HepG2 (cell line): ENCODE data around the gene BCAS1. TPM values are rescaled to one million over a fixed set of nuclear protein-coding genes. Genes with fewer than 3 reads are reported as not detected.
A peak's percentile ranks its signal among the peaks of the same experiment; 100 is the strongest.

Experiments used
- ASH2L ChIP-seq: fragments of 300-600, 200-600 bp; sonication (generic); IDR thresholded peaks from 2 replicates; pipeline ENCODE4 v1.7.0; 2017; ENCODE audit warnings: low read depth, mild to moderate bottlenecking, moderate library complexity, mixed read lengths, low read length; ENCODE audit not compliant: insufficient read length
- KAT7 ChIP-seq: IDR thresholded peaks from 2 replicates; pipeline ENCODE4 v1.6.1; 2018; ENCODE audit warnings: borderline replicate concordance, missing compliant biosample characterization
- SALL1 ChIP-seq: sonication (generic); formaldehyde crosslinking; IDR thresholded peaks from 2 replicates; pipeline ENCODE4 v1.8.0; 2022; ENCODE audit warnings: mild to moderate bottlenecking, missing genetic modification reagents
- ZZZ3 ChIP-seq: sonication (generic); formaldehyde crosslinking; IDR thresholded peaks from 2 replicates; pipeline ENCODE4 v1.4.0; 2020; ENCODE audit warnings: missing genetic modification reagents, mild to moderate bottlenecking, borderline replicate concordance
- polyA plus RNA-seq, 8 experiments: library from polyadenylated mRNA; depleted of rRNA in 3 of 8; stranded (reverse) in 7 of 8; unstranded in 1 of 8; fragments of >200 nt; fragmentation: Illumina TruSeq in 4 of 8; extraction: Trizol in 4 of 8; gene quantifications; 2 replicates each; pipeline versions ENCODE4 v1.2.1 to v1.2.3, GENCODE V29; 2011 to 2016; ENCODE audit warnings: low read depth in 4 of 8, missing spikeins in 1 of 8, mixed read lengths in 1 of 8; ENCODE audit not compliant: insufficient read depth in 1 of 8
- total RNA-seq, 5 experiments: library from RNA; depleted of rRNA; stranded (reverse); fragments of >200 nt; fragmentation: Illumina TruSeq; extraction: Trizol; gene quantifications; 2 replicates each; pipeline ENCODE4 v1.2.3, GENCODE V29; 2016; ENCODE audit warnings: low read depth in 1 of 5
- TF ChIP-seq, protein P1 (sequence below): sonication (generic); formaldehyde crosslinking; IDR thresholded peaks from 2 replicates; pipeline ENCODE4 v1.4.0; 2020; ENCODE audit warnings: missing genetic modification reagents, borderline replicate concordance
- TF ChIP-seq, protein P2 (sequence below): fragments of 450-650 bp; IDR thresholded peaks from 2 replicates; pipeline ENCODE4 v1.6.1; 2017; ENCODE audit warnings: mild to moderate bottlenecking
- TF ChIP-seq, protein P3 (sequence below): sonication (generic); formaldehyde crosslinking; IDR thresholded peaks from 2 replicates; pipeline ENCODE4 v1.4.0; 2020; ENCODE audit warnings: missing genetic modification reagents, mild to moderate bottlenecking, borderline replicate concordance
- TF ChIP-seq, protein P4 (sequence below): IDR thresholded peaks from 2 replicates; pipeline ENCODE4 v1.6.1; 2018; ENCODE audit warnings: missing genetic modification reagents
- TF ChIP-seq, protein P5 (sequence below), 2 experiments: sonication (generic) in 1 of 2; formaldehyde crosslinking in 1 of 2; IDR thresholded peaks; 2 replicates each; pipeline versions ENCODE4 v1.4.0 to v1.6.1; 2016 to 2020; ENCODE audit warnings: borderline replicate concordance in 1 of 2, low read depth in 1 of 2, mild to moderate bottlenecking in 1 of 2, missing genetic modification reagents in 1 of 2
- TF ChIP-seq, protein P6 (sequence below): IDR thresholded peaks from 2 replicates; pipeline ENCODE4 v1.4.0; 2020; ENCODE audit warnings: mild to moderate bottlenecking, missing genetic modification reagents

BCAS1 gene
- total and polyA plus RNA-seq, 2 of the 13 experiments (the other 11 are each of a cell fraction or from before 2014, with no cell fraction given): 0.55 to 0.91 TPM

DNA sequence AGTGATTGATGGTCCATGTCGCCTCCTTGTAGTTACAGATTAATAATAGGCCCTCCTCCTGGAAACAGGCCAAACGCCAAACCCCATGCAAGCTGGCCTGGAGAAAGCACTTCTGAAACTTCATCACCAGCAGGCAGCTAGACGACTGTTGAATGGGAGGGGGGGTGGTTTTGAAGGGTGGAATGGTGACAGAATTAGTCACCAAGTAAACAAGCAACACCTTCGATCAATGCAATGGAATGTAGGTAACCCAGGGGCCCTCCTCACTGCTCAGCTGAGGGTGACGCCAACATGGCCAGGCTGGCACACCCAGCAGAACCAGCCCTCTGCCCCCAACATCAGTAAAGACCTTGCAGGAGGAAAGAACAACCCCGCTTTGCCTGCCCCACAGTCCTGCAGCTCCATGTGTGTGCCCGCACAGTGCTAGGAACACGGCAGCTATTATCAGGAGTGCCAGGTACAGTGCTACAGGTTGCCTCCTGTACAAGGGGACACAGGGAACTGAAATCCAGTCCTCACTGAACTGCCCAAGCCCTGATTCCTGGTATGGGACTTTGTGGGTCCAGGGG, 2.7 kb downstream of the BCAS1 start (continued):
- TF ChIP-seq, protein P1, sequence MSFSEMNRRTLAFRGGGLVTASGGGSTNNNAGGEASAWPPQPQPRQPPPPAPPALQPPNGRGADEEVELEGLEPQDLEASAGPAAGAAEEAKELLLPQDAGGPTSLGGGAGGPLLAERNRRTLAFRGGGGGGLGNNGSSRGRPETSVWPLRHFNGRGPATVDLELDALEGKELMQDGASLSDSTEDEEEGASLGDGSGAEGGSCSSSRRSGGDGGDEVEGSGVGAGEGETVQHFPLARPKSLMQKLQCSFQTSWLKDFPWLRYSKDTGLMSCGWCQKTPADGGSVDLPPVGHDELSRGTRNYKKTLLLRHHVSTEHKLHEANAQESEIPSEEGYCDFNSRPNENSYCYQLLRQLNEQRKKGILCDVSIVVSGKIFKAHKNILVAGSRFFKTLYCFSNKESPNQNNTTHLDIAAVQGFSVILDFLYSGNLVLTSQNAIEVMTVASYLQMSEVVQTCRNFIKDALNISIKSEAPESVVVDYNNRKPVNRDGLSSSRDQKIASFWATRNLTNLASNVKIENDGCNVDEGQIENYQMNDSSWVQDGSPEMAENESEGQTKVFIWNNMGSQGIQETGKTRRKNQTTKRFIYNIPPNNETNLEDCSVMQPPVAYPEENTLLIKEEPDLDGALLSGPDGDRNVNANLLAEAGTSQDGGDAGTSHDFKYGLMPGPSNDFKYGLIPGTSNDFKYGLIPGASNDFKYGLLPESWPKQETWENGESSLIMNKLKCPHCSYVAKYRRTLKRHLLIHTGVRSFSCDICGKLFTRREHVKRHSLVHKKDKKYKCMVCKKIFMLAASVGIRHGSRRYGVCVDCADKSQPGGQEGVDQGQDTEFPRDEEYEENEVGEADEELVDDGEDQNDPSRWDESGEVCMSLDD (CRISPR knock-in tag): no peak
- TF ChIP-seq KAT7 (CRISPR knock-in tag) (peak; percentile 84; the same call in 1 of the 2 replicates), ASH2L (peak; percentile 63), SALL1 (CRISPR knock-in tag) (peak; percentile 98), ZZZ3 (no peak)
- TF ChIP-seq, protein P2, sequence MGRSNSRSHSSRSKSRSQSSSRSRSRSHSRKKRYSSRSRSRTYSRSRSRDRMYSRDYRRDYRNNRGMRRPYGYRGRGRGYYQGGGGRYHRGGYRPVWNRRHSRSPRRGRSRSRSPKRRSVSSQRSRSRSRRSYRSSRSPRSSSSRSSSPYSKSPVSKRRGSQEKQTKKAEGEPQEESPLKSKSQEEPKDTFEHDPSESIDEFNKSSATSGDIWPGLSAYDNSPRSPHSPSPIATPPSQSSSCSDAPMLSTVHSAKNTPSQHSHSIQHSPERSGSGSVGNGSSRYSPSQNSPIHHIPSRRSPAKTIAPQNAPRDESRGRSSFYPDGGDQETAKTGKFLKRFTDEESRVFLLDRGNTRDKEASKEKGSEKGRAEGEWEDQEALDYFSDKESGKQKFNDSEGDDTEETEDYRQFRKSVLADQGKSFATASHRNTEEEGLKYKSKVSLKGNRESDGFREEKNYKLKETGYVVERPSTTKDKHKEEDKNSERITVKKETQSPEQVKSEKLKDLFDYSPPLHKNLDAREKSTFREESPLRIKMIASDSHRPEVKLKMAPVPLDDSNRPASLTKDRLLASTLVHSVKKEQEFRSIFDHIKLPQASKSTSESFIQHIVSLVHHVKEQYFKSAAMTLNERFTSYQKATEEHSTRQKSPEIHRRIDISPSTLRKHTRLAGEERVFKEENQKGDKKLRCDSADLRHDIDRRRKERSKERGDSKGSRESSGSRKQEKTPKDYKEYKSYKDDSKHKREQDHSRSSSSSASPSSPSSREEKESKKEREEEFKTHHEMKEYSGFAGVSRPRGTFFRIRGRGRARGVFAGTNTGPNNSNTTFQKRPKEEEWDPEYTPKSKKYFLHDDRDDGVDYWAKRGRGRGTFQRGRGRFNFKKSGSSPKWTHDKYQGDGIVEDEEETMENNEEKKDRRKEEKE: no peak
- TF ChIP-seq, protein P3, sequence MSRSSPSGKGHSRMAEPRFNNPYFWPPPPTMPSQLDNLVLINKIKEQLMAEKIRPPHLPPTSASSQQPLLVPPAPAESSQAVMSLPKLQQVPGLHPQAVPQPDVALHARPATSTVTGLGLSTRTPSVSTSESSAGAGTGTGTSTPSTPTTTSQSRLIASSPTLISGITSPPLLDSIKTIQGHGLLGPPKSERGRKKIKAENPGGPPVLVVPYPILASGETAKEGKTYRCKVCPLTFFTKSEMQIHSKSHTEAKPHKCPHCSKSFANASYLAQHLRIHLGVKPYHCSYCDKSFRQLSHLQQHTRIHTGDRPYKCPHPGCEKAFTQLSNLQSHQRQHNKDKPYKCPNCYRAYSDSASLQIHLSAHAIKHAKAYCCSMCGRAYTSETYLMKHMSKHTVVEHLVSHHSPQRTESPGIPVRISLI (CRISPR knock-in tag): no peak
- TF ChIP-seq, protein P4, sequence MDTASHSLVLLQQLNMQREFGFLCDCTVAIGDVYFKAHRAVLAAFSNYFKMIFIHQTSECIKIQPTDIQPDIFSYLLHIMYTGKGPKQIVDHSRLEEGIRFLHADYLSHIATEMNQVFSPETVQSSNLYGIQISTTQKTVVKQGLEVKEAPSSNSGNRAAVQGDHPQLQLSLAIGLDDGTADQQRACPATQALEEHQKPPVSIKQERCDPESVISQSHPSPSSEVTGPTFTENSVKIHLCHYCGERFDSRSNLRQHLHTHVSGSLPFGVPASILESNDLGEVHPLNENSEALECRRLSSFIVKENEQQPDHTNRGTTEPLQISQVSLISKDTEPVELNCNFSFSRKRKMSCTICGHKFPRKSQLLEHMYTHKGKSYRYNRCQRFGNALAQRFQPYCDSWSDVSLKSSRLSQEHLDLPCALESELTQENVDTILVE (CRISPR knock-in tag): peak; percentile 90; the same call in 1 of the 2 replicates
- TF ChIP-seq, protein P5, sequence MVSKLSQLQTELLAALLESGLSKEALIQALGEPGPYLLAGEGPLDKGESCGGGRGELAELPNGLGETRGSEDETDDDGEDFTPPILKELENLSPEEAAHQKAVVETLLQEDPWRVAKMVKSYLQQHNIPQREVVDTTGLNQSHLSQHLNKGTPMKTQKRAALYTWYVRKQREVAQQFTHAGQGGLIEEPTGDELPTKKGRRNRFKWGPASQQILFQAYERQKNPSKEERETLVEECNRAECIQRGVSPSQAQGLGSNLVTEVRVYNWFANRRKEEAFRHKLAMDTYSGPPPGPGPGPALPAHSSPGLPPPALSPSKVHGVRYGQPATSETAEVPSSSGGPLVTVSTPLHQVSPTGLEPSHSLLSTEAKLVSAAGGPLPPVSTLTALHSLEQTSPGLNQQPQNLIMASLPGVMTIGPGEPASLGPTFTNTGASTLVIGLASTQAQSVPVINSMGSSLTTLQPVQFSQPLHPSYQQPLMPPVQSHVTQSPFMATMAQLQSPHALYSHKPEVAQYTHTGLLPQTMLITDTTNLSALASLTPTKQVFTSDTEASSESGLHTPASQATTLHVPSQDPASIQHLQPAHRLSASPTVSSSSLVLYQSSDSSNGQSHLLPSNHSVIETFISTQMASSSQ (IDR thresholded peaks at IDR 0.05; ENCODE audit: low read depth): peak; percentile 93
- TF ChIP-seq, protein P5 (CRISPR knock-in tag; IDR thresholded peaks at IDR 0.05; ENCODE audit: borderline replicate concordance): peak; percentile 91; the same call in 1 of the 2 replicates
- TF ChIP-seq, protein P6, sequence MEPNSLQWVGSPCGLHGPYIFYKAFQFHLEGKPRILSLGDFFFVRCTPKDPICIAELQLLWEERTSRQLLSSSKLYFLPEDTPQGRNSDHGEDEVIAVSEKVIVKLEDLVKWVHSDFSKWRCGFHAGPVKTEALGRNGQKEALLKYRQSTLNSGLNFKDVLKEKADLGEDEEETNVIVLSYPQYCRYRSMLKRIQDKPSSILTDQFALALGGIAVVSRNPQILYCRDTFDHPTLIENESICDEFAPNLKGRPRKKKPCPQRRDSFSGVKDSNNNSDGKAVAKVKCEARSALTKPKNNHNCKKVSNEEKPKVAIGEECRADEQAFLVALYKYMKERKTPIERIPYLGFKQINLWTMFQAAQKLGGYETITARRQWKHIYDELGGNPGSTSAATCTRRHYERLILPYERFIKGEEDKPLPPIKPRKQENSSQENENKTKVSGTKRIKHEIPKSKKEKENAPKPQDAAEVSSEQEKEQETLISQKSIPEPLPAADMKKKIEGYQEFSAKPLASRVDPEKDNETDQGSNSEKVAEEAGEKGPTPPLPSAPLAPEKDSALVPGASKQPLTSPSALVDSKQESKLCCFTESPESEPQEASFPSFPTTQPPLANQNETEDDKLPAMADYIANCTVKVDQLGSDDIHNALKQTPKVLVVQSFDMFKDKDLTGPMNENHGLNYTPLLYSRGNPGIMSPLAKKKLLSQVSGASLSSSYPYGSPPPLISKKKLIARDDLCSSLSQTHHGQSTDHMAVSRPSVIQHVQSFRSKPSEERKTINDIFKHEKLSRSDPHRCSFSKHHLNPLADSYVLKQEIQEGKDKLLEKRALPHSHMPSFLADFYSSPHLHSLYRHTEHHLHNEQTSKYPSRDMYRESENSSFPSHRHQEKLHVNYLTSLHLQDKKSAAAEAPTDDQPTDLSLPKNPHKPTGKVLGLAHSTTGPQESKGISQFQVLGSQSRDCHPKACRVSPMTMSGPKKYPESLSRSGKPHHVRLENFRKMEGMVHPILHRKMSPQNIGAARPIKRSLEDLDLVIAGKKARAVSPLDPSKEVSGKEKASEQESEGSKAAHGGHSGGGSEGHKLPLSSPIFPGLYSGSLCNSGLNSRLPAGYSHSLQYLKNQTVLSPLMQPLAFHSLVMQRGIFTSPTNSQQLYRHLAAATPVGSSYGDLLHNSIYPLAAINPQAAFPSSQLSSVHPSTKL (CRISPR knock-in tag): peak; percentile 98
